Activated CD4-positive, alpha-beta T cell treated with anti-CD3 and anti-CD28 coated beads, Interleukin-2, amount 10 ng/mL, durations not matched to agents 7 days and 5 days (primary cell): ENCODE results near the gene KIF14. TPM values are rescaled to one million over a fixed set of nuclear protein-coding genes. Genes with fewer than 3 reads are reported as not detected.
"Not testable (repeated sequence)": the region's sequence is repeated elsewhere in the genome, so short reads cannot be mapped to it uniquely, and the experiment has no call there.

Experiments used
- CTCF ChIA-PET: fragments of 350-600 bp; sonication (Branson Sonifier 250); formaldehyde crosslinking; loops from one replicate; lab custom pipeline; 2021; ENCODE audit warnings: antibody characterized with exemption; lab: Charles Lee
- POLR2A ChIA-PET: fragments of 350-600 bp; sonication (Branson Sonifier 250); formaldehyde crosslinking; loops from one replicate; lab custom pipeline; 2021; ENCODE audit warnings: antibody characterized with exemption; lab: Charles Lee
- DNase-seq: peaks from one replicate; pipeline ENCODE4 v3.0.0-alpha.2; 2020
- H3K27ac Mint-ChIP-seq: one replicate; pipeline ENCODE4 v1.8.0; 2021; ENCODE audit warnings: mild to moderate bottlenecking, moderate library complexity, mixed read lengths
- H3K27me3 Mint-ChIP-seq: one replicate; pipeline ENCODE4 v1.8.0; 2021; ENCODE audit warnings: mixed read lengths
- H3K36me3 Mint-ChIP-seq: one replicate; pipeline ENCODE4 v1.8.0; 2021; ENCODE audit warnings: low read depth, mixed read lengths
- H3K4me1 Mint-ChIP-seq: one replicate; pipeline ENCODE4 v1.8.0; 2021; ENCODE audit warnings: mixed read lengths
- H3K4me3 Mint-ChIP-seq: one replicate; pipeline ENCODE4 v1.8.0; 2021; ENCODE audit warnings: mild to moderate bottlenecking, moderate library complexity, mixed read lengths
- H3K9me3 Mint-ChIP-seq: one replicate; pipeline ENCODE4 v1.8.0; 2021; ENCODE audit warnings: mixed read lengths
- total RNA-seq, 2 experiments: library from RNA; stranded (reverse); gene quantifications; one replicate each; pipeline ENCODE4 v1.2.3, GENCODE V29; 2021

KIF14 gene
- total RNA-seq, 2 experiments from 2014 or later = 31.6 to 34.6 TPM

DNA sequence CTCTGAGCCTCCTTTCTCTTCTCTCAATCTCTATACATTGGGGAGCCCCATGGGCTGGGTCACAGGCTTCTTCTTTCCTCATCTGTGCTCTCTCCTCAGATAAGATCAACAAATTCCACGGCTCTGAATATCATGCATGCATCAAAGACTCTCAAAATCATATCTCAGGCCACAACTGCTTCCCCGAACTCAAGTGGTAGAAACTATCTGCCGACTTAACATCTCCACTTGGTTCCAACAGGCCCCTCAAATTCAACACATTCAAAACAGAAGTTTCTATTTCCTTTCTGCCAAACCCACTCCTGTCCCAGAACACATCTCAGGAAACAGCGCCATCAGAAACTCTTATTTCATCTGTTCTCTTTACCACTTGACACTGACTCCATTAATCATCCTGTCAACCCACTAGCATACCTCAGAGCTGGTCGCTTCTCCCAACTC, 32.5 kb upstream of the KIF14 start:
- no peak overlapping the region for H3K4me3 Mint-ChIP-seq
- ChIA-PET CTCF (interaction anchor here (0.7 to 2.9 kb wide), 4 partner anchors 10 to 31 kb away, joined by 3 to 10 read pairs (median 4); no protein-coding TSS in a partner anchor), POLR2A (interaction anchor here (1.0 kb wide), 1 partner anchor 16 kb away, joined by 3 read pairs; the partner anchor contains the start of gene DDX59)
- H3K27ac Mint-ChIP-seq = peak overlapping the region; percentile 43
- H3K9me3 Mint-ChIP-seq = no peaks in the 10 kb centered on the region
- H3K36me3 Mint-ChIP-seq = peaks cover 49% of the 10 kb centered on the region
- H3K27me3 Mint-ChIP-seq = no peaks in the 10 kb centered on the region
- H3K4me1 Mint-ChIP-seq = peaks cover 31% of the 10 kb centered on the region
- DNase-seq = no peak

DNA sequence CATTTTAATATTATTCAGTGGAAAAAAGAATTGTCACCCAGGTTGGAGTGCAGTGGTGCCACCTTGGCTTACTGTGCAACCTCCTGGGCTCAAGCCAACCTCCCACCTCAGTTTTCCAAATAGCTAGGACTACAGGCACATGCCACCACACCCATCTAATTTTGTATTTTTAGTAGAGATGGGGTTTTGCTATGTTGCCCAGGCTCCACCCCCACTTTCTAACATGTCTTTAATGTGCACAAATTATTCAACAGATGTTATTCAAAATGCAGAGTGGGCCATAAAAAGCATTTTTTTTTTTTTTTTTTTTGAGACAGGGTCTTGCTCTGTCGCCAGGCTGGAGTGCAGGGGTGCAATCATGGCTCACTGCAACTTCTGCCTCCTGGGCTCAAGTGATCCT, 31.8 kb upstream of the KIF14 start:
- CTCF ChIA-PET = interaction anchor here (0.8 to 2.9 kb wide), 2 partner anchors 10 to 11 kb away, joined by 3 to 10 read pairs; no protein-coding TSS in a partner anchor
- Mint-ChIP-seq H3K4me3 (no peak overlapping the region), H3K4me1 (peaks cover 31% of the 10 kb centered on the region), H3K27ac (no peak overlapping the region), H3K36me3 (peaks cover 45% of the 10 kb centered on the region), H3K27me3 (no peaks in the 10 kb centered on the region), H3K9me3 (no peaks in the 10 kb centered on the region)
- POLR2A ChIA-PET = no interaction called here
- DNase-seq = no peak

DNA sequence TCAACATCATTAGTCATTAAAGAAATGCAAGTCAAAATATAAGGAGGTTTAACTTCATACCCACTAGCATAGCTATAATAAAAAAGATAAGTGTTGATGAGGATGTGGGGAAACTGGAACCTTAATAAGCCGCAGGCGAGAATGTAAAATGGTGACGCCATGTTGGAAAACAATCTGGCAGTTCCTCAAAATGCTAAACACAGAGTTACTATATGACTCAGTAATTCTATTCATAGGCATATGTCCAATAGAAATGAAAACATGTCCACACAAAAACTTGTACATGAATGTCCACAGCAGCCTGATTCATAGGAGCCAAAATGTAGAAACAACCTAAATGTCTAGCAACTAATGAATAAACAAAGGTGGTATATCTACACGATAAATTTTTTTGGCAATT, 26.0 kb upstream of the KIF14 start:
- Mint-ChIP-seq H3K27me3 (no peaks in the 10 kb centered on the region), H3K4me1 (no peaks in the 10 kb centered on the region), H3K4me3 (no peak overlapping the region), H3K36me3 (peaks cover 28% of the 10 kb centered on the region), H3K27ac (no peak overlapping the region), H3K9me3 (no peaks in the 10 kb centered on the region)
- POLR2A ChIA-PET = no interaction called here
- CTCF ChIA-PET = interaction anchor here (0.8 kb wide), 1 partner anchor 11 kb away, joined by 3 read pairs; no protein-coding TSS in a partner anchor
- no peak for DNase-seq

DNA sequence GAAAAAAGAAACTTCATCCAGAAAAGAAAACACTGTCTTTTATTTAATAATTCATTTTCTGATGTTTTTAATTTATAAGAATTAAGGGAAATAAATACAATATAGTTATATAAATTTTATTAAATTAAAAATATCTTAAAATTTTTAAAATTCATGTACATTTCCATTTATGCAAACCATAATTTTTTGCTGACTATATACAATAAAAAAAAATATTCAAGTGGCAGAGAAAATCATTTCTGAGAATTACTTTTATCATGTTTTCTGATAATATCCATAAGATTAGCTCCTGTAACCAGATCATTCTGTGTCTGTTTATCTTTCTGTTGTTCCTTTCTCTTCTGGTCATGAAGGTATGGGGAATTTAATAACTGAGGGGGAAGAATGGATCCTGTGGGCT, 23.5 kb upstream of the KIF14 start:
- POLR2A ChIA-PET = interaction anchor here (0.6 kb wide), 1 partner anchor 94 kb away, joined by 3 read pairs; no protein-coding TSS in a partner anchor
- CTCF ChIA-PET = no interaction called here
- H3K9me3 Mint-ChIP-seq = no peaks in the 10 kb centered on the region

DNA sequence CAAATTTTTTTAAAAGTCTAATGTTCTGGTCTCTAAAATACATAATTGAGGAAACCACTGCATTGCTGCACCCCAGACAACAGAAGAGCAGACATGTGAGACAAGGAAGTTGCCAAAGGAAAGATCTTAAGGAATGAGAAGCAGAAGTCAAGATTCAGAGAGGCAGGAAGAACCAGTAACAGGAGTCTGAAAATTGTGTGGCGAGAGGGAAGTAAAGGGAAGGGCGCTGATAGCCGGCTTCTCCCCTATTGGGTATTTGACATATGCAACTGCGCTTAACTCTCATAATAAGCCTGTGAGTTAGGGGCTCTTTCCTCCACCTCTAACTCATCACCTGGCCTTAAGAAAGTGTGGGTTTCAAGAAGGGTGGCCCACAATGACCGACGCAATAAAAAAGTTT, 21.9 kb upstream of the KIF14 start:
- Mint-ChIP-seq H3K9me3 (no peaks in the 10 kb centered on the region), H3K36me3 (peaks cover 30% of the 10 kb centered on the region), H3K27ac (no peak overlapping the region), H3K27me3 (no peaks in the 10 kb centered on the region), H3K4me3 (no peak overlapping the region), H3K4me1 (peaks cover 4% of the 10 kb centered on the region)
- POLR2A ChIA-PET = no interaction called here
- DNase-seq = no peak
- CTCF ChIA-PET = interaction anchor here (0.6 to 1.0 kb wide), 2 partner anchors 9 to 10 kb away, joined by 3 read pairs; no protein-coding TSS in a partner anchor

More for the DNA sequence above, 23.5 kb upstream of the KIF14 start:
- H3K36me3 Mint-ChIP-seq = peaks cover 34% of the 10 kb centered on the region
- no peak for DNase-seq
- H3K27me3 Mint-ChIP-seq = no peaks in the 10 kb centered on the region
- no peak overlapping the region for H3K27ac Mint-ChIP-seq
- H3K4me3 Mint-ChIP-seq = no peak overlapping the region
- peaks cover 4% of the 10 kb centered on the region for H3K4me1 Mint-ChIP-seq

DNA sequence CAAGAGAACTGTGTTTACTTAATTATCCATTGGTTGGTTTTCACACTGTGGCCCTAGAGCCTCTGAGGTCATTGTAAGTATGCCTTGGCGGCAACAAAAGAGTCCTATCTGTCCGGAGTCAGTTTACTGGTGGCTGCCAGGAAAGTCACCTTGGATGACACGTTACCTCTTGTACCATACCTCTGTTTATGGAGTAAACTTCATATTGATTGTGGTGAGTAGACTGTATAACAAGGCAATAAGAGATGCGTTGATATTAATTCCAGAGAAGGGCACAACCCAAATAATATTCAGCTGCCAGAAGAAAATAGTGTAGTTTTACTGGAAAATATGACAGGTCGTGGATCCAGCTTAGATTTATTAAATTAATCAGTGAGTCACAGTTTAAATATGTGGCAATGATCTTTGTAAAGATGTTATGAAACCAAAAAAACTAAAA, 20.4 kb upstream of the KIF14 start:
- peaks cover 4% of the 10 kb centered on the region for H3K4me1 Mint-ChIP-seq
- DNase-seq = no peak
- no peaks in the 10 kb centered on the region for H3K9me3 Mint-ChIP-seq
- ChIA-PET CTCF (interaction anchor here (1.0 to 1.4 kb wide), 2 partner anchors 8 to 19 kb away, joined by 3 to 4 read pairs; no protein-coding TSS in a partner anchor), POLR2A (no interaction called here)
- H3K4me3 Mint-ChIP-seq = no peak overlapping the region
- H3K27me3 Mint-ChIP-seq = no peaks in the 10 kb centered on the region
- peaks cover 17% of the 10 kb centered on the region for H3K36me3 Mint-ChIP-seq
- H3K27ac Mint-ChIP-seq = no peak overlapping the region

DNA sequence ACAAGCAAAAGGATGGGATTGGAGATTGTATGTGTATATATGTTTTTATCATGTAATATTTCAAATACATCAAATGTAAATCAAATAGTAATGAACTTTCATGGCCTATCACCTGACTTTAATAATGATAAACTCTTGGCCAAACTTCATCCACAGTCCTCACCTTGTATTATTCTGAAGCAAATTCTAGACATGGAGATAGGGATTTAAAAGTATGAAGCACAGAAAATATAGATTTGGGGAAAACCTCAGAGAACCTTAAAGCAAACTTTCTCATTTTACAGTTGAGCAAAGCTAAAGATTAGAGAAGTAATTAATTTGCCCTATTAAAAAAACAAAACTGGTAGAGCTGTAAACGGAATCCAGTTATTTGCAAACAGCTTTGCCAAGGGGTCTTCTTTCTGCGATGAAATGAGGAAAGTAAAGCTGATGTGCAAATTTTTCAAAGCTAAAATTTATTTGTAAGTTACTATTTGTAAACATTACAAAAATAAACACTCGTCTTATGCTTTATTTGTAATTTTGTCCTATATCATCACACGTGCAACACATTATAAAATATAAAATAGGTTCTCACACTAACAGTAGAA, 19.9 kb upstream of the KIF14 start:
- Mint-ChIP-seq H3K27ac (no peak overlapping the region), H3K4me3 (no peak overlapping the region), H3K4me1 (peaks cover 4% of the 10 kb centered on the region), H3K27me3 (no peaks in the 10 kb centered on the region), H3K9me3 (no peaks in the 10 kb centered on the region), H3K36me3 (peaks cover 14% of the 10 kb centered on the region)
- CTCF ChIA-PET = interaction anchor here (0.6 to 1.4 kb wide), 3 partner anchors 9 to 203 kb away, joined by 3 to 4 read pairs (median 4); no protein-coding TSS in a partner anchor
- POLR2A ChIA-PET = no interaction called here
- no peak for DNase-seq

DNA sequence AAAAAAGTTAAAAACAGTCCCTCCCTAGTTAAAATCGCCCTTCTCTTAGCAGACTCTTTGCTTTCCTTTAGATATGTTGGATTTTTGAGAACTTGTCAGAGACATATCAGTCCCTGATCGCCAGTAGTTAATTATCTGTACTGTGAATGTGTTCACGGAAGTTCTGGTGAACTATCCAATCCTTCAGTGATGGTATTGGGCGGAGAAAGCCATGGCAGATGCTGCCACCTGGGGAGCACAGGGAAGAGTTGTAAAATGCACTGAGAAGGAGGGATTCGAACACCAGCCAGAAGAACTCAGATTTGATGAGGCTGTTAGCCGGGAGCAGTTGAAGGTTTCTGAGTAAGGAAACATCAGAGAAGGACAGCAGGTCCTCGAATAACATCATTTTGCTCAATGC, 17.5 kb upstream of the KIF14 start:
- Mint-ChIP-seq H3K27me3 (no peaks in the 10 kb centered on the region), H3K4me3 (no peak overlapping the region), H3K9me3 (no peaks in the 10 kb centered on the region), H3K4me1 (peaks cover 4% of the 10 kb centered on the region), H3K27ac (no peak overlapping the region), H3K36me3 (peaks cover 8% of the 10 kb centered on the region)
- CTCF ChIA-PET = interaction anchor here (0.7 to 1.2 kb wide), 2 partner anchors 16 to 43 kb away, joined by 3 to 4 read pairs; no protein-coding TSS in a partner anchor
- no peak for DNase-seq
- POLR2A ChIA-PET = no interaction called here

DNA sequence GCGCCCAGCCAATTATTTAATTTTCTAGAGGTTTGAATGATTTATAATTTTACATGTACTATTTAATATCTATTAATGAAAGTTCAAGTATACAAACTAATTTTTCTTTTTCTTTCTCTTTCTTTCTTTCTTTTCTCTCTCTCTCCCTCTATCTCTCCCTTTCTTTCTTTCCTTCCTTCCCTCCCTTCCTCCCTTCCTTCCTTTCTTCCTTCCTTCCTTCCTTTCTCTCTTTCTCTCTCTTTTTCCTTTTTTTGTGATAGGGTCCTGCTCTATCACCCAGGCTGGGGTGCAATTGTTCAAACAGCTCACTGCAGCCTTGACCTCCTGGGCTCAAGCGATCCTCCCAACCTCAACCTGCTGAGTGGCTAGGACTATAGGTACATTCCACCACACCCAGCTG, 16.1 kb upstream of the KIF14 start:
- Mint-ChIP-seq H3K27ac (no peak overlapping the region), H3K4me1 (peaks cover 4% of the 10 kb centered on the region), H3K27me3 (no peaks in the 10 kb centered on the region), H3K9me3 (no peaks in the 10 kb centered on the region), H3K36me3 (peaks cover 8% of the 10 kb centered on the region), H3K4me3 (no peak overlapping the region)
- POLR2A ChIA-PET = no interaction called here
- no peak for DNase-seq
- CTCF ChIA-PET = interaction anchor here (0.7 to 1.9 kb wide), 2 partner anchors 9 to 72 kb away, joined by 7 to 9 read pairs; no protein-coding TSS in a partner anchor

DNA sequence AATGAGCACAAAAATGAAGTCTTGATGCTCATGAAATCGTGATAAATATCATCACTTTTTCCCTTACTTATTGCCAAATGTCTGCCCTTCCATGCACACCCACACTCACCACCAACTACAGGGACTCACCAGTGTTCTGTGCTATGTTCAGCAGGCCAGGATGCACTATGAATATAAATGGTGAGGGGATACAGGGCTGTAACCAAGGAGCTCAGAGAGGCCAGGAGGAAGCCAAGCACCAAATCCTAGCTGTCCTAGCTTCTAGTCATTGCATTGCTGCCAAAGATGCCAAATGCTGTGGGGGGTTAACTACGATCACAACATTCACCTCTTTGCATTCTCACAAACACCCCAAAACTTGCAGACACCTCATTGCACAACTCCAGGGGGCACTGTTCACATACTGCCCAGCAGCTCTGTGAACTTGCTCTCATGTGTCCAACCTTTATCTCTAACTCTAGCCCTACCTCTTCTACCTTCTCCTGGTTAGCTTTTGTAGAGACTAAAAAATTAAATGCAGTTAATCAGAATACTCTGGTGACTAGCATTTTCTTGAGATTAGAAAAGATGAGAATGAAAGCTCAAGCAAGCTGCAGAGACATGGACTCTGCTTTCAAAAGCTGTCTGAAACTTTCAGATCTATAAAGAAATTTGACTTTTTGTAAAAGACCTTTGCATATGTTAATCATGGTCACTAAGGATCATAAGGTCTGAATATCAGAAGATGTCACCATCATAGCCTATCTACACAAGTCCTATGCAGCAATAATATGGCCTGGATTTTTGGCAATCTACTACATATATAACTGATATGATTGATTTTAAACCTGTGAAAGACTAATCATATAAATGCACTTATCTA, 13.9 kb upstream of the KIF14 start:
- ChIA-PET POLR2A (no interaction called here), CTCF (interaction anchor here (0.6 to 1.2 kb wide), 4 partner anchors 12 to 991 kb away, joined by 3 read pairs; no protein-coding TSS in a partner anchor)
- Mint-ChIP-seq H3K27ac (no peak overlapping the region), H3K4me1 (no peaks in the 10 kb centered on the region), H3K9me3 (no peaks in the 10 kb centered on the region), H3K36me3 (no peaks in the 10 kb centered on the region), H3K27me3 (no peaks in the 10 kb centered on the region), H3K4me3 (no peak overlapping the region)
- no peak for DNase-seq

DNA sequence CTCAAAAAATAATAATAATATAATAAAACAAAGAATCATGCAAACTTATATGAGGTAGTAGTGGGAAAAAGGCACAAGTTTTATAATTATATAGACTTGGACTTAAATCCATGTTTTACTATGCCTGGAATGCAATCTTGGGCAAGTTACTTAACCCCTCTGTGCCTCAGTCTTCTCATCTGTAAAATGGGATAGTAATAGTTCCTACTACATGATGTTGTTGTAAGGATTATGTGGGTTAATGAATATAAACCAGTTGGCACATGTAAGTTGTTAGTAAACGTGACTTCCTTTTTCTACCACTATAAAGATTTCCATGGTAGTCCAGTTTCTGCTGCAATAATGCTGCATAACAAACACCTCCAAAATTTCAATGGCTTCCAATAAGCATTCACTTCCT, 10.8 kb upstream of the KIF14 start:
- Mint-ChIP-seq H3K9me3 (no peaks in the 10 kb centered on the region), H3K27ac (no peak overlapping the region), H3K4me1 (peaks cover 20% of the 10 kb centered on the region), H3K4me3 (no peak overlapping the region), H3K36me3 (no peaks in the 10 kb centered on the region), H3K27me3 (no peaks in the 10 kb centered on the region)
- no peak for DNase-seq
- ChIA-PET POLR2A (no interaction called here), CTCF (no interaction called here)

DNA sequence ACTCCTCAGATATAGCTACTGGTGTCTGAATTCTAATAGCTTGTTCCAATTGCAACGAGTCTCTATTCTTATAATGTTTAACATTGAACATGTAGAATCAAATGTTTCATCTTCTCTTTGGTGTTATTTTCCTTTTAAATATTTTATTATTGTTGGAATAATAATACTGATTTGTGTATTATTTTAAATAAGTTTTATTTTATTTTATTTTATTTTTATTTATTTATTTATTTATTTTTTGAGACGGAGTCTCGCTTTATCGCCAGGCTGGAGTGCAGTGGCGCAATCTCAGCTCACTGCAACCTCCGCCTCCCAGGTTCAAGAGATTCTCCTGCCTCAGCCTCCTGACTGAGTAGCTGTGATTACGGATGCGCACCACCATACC, 10.0 kb upstream of the KIF14 start:
- CTCF ChIA-PET = interaction anchor here (1.2 kb wide), 1 partner anchor 47 kb away, joined by 4 read pairs; no protein-coding TSS in a partner anchor
- DNase-seq, POLR2A ChIA-PET: not testable (repeated sequence)

More for the DNA sequence above, 10.0 kb upstream of the KIF14 start:
- not testable (repeated sequence) for H3K9me3 Mint-ChIP-seq, H3K36me3 Mint-ChIP-seq, H3K27ac Mint-ChIP-seq, H3K4me3 Mint-ChIP-seq, H3K27me3 Mint-ChIP-seq
- peaks cover 23% of the 10 kb centered on the region for H3K4me1 Mint-ChIP-seq
